ENCODE data around the gene KRT13. TPM values are rescaled to one million over a fixed set of nuclear protein-coding genes. Genes with fewer than 3 reads are reported as not detected.

Gene KRT13
- total RNA-seq, 8 experiments from 2014 or later = 0.32 to 1.9 (median 0.67) TPM; not detected in 4

DNA sequence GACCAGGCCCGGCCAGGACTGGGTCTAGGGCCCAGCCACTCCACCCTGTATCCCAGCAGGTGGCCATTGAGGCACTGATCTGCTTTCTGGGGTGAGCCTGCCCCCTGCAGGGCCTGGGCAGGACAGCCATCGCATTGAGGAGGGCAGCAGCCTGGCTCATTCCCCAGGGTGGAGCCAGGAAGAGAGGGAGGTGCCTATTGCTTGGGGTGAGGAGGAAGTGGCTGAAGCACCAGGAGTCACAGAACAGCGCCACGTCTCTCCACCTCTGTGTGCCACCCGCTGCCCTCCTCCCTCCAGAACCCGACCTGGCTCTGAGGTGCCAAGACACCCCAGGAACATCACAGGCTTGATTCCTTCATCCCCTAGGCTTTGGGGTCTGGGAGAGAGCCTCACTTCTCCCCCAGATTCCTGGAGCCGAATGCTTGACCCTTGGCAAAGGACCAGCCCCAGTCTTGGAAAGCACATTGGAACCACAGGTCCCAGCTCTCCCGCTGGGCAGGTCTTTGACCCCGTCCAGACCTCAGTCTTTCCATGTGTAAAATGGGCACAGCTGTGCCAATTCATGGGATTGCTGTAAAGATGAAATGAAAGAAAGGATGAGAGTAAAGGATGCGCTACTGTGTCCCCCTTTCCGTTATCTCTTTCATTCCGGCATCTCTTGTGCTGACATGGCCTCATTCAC lies 8.5 kb downstream of the KRT13 start:
- 0 to 100% (median 85%) methylated on average over 1 to 6 of the region's 12 CpGs; no CpG with 5 or more reads in 4 of the 10 experiments for WGBS, 10 experiments

DNA sequence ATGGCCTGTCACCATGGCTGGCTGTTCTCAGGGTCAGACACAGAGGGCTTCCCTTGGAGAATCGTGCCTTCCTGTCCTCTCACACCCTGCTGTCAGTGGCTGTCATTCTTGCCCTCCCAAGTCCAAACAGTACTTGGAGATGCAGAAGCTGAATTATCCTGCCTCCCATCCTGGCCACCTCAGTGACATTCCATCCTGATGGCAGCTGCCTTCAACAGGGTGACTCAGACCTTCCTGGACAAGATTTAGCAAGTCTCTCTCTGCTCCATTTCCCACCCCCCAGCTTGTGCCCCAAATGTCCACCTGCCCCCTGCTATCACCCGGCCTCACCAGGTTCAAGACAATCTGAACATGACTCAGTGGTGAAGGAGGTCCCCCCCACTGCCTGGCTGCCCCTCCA lies 10.9 kb downstream of the KRT13 start:
- 0 to 40% (median 0%) methylated on average over 1 of the region's 2 CpGs; no CpG with 5 or more reads in 6 of the 10 experiments for WGBS, 10 experiments
- no peak overlapping the region for H3K4me3 ChIP-seq
- peaks cover 3 to 15% of the 10 kb centered on the region in 2 donors for H3K4me1 ChIP-seq (replicated peaks in 1 of 2)
- no peak overlapping the region for H3K27ac ChIP-seq
- no peak for ATAC-seq (replicated peaks in 6 of 8)
- in situ Hi-C loops (cut with MboI; ENCODE audit: low pct_unique_long_range_greater_than_20kb in 2 of 9, low sequenced_read_pairs in 9 of 9, unreplicated experiment in 9 of 9) = loop anchor here in 2 of 9 experiments (25.0 kb wide), 1 partner anchor 582 kb away; no protein-coding TSS in a partner anchor

More for the DNA sequence above, 8.5 kb downstream of the KRT13 start:
- in situ Hi-C loops (cut with MboI; ENCODE audit: low pct_unique_long_range_greater_than_20kb in 2 of 9, low sequenced_read_pairs in 9 of 9, unreplicated experiment in 9 of 9) = loop anchor here in 2 of 9 experiments (25.0 kb wide), 1 partner anchor 585 kb away; no protein-coding TSS in a partner anchor
- no peak overlapping the region for H3K4me3 ChIP-seq
- H3K27ac ChIP-seq = no peak overlapping the region
- H3K4me1 ChIP-seq (replicated peaks in 1 of 2) = peaks cover 2 to 15% of the 10 kb centered on the region in 2 donors
- peak; percentile 19 to 100 (median 77) for ATAC-seq (replicated peaks in 6 of 8)

DNA sequence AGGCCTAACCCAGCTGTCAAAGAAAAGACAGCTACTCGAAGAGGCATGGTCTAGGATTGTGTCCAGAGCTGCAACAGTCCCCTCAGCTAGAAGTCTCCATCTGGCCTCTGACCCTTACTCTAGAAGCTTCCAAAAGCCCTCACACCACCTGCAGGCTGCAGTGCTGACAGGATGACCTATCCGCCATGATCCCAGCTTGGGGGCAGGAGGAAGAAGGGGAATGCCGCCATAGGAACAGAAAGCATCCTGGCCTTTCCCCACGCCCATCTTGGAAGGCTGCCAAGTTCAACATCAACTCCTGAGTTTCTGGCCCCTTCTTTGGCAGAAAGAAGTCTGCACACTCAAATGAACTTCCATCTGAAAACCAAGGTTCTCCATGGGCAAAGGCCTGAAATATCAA lies 12.6 kb downstream of the KRT13 start:
- Histone ChIP-seq H3K4me3 (no peak overlapping the region), H3K4me1 (replicated peaks in 1 of 2) (peaks cover 3 to 15% of the 10 kb centered on the region in 2 donors), H3K27ac (no peak overlapping the region)
- peak in 2 of 8 experiments; percentile 19 to 48 for ATAC-seq (replicated peaks in 6 of 8)
- in situ Hi-C loops (cut with MboI; ENCODE audit: low pct_unique_long_range_greater_than_20kb in 2 of 9, low sequenced_read_pairs in 9 of 9, unreplicated experiment in 9 of 9) = loop anchor here in 2 of 9 experiments (25.0 kb wide), 1 partner anchor 580 kb away; no protein-coding TSS in a partner anchor
- WGBS, 10 experiments = 0 to 80% (median 51%) methylated on average over 1 to 4 of the region's 4 CpGs; no CpG with 5 or more reads in 4 of the 10 experiments

DNA sequence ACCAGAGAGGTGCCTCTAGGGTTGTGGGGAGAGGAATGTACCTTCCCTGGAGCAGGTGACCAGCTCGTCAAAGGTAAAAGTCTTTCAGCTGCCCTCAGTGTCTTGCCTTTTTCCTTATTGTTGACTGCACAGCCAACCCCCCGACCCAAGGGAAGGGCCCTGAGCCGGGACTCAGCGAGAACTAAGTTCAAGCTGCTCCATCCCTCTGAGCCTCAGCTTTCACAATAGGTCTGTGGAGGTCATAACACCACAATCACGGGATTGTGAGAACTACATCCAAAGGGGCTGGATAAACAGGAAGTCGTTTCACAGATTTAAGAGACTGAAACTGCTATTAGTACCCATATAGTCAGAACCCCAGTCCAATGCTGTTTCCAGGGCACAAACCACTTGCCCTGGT lies 13.1 kb downstream of the KRT13 start:
- no peak for ATAC-seq (replicated peaks in 6 of 8)
- WGBS, 10 experiments = 7 to 90% (median 67%) methylated on average over 2 to 6 of the region's 6 CpGs; no CpG with 5 or more reads in 2 of the 10 experiments
- Histone ChIP-seq H3K27ac (no peak overlapping the region), H3K4me3 (no peak overlapping the region), H3K4me1 (replicated peaks in 1 of 2) (peaks cover 3 to 15% of the 10 kb centered on the region in 2 donors)
- in situ Hi-C loops (cut with MboI; ENCODE audit: low pct_unique_long_range_greater_than_20kb in 2 of 9, low sequenced_read_pairs in 9 of 9, unreplicated experiment in 9 of 9) = loop anchor here in 2 of 9 experiments (25.0 kb wide), 1 partner anchor 580 kb away; no protein-coding TSS in a partner anchor

DNA sequence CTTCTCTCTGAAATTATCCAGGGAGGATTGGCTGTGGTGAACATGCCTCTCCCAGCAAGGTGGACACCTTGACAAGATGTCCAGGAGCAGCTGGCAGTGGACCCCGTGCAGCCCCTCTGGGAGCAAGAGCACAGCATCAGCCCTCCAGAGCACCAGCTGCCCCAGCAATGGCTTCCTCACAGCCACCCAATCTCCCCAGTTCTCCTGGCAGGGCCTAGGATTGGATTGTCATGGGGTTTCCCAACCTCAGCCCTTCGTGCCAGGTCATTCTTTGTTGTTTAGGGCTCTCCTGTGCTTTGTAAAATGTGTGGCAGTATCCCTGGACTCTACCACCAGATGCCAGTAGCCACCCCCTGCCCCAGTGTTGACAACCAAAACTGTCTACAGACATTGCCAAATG lies 13.9 kb downstream of the KRT13 start:
- in situ Hi-C loops (cut with MboI; ENCODE audit: low pct_unique_long_range_greater_than_20kb in 2 of 9, low sequenced_read_pairs in 9 of 9, unreplicated experiment in 9 of 9) = loop anchor here in 2 of 9 experiments (25.0 kb wide), 1 partner anchor 579 kb away; no protein-coding TSS in a partner anchor
- Histone ChIP-seq H3K4me1 (replicated peaks in 1 of 2) (peaks cover 3 to 15% of the 10 kb centered on the region in 2 donors), H3K27ac (no peak overlapping the region), H3K4me3 (no peak overlapping the region)
- ATAC-seq (replicated peaks in 6 of 8) = no peak
- 20 to 100% (median 72%) methylated on average over 1 to 2 of the region's 2 CpGs; no CpG with 5 or more reads in 6 of the 10 experiments for WGBS, 10 experiments

DNA sequence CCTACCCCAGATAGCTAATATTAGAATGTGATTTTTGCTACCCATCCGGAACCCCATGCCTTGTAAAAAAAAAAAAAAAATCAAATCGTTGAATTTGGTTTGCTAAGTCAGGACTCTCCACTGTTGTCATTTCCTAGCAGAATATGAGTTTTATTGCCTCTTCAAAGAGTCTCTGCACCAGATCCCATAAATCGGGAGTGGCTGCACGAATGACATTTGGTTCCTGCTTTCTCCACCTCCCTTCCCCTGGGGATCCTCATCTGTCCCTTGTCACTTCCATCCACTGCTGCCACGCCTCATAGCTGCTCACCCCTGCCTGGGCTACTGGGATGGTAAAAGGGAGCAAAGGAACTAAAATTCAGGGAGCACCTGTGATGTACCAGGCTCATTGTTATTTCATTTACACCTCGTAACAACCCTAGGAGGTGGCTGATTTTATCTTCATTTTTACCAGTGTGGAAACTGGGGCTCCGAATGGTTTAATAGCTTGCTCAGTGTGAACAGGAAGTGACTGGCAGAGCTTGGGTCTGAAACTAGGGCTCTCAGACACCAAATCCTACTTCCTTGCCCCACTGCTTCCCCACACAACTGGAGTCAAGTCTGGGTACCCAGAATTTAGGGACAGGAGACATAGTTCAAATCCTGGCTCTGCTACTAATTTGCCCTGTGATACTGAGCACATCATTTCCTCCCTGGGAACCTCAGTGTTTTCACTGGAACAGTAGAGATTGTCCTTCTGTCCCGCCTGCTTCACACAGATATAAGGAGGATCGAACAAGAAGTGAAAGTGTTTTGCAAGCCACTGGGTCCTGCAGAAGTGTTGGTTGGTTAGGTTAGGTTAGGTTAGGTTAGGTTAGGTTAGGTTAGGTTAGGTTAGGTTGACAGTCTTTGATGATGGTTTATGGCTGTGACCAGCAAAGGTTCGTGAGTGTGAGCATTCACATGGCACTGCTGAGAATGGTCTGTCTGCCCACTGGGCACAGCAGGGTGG lies 15.1 kb downstream of the KRT13 start:
- Histone ChIP-seq H3K4me1 (replicated peaks in 1 of 2) (peaks cover 3 to 15% of the 10 kb centered on the region in 2 donors), H3K4me3 (no peak overlapping the region), H3K27ac (no peak overlapping the region)
- in situ Hi-C loops (cut with MboI; ENCODE audit: low pct_unique_long_range_greater_than_20kb in 2 of 9, low sequenced_read_pairs in 9 of 9, unreplicated experiment in 9 of 9) = loop anchor here in 2 of 9 experiments (25.0 kb wide), 1 partner anchor 578 kb away; no protein-coding TSS in a partner anchor
- 16 to 75% (median 66%) methylated on average over 1 to 6 of the region's 10 CpGs; no CpG with 5 or more reads in 2 of the 10 experiments for WGBS, 10 experiments
- peak in 5 of 8 experiments; percentile 46 to 87 (median 70) for ATAC-seq (replicated peaks in 6 of 8)

DNA sequence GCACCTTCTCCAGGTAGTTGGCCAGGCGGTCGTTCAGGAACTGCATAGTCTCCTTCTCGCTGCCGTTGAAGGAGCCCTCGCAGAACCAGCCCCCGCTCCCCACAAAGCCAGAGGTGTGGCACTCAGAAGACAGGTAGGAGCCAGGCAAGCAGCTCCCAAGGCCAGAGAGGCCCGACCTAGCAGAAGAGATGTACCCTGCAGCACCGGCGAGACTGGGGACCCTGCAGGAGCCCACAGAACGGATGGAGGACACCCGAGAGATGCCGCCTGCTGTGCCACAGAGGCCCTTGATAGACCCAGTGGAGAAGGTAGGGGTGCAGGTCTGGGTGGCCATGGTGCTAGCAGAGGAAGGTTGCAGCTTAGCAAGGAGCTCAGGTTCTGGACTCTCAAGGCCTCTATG lies 15.9 kb downstream of the KRT13 start, which contains the start of gene KRT36:
KRT36 (minus strand) TSS at position 380 of the 400 bp plus-strand sequence; CDS start at position 334, 46 bp downstream.
- Histone ChIP-seq H3K27ac (no peak within 1 kb of the TSS), H3K4me1 (replicated peaks in 1 of 2) (peaks cover 3 to 15% of the 10 kb centered on the region in 2 donors), H3K4me3 (no peak within 1 kb of the TSS)
- ATAC-seq (replicated peaks in 6 of 8) = no peak
- in situ Hi-C loops (cut with MboI; ENCODE audit: low pct_unique_long_range_greater_than_20kb in 2 of 9, low sequenced_read_pairs in 9 of 9, unreplicated experiment in 9 of 9) = loop anchor here in 2 of 9 experiments (25.0 kb wide), 1 partner anchor 577 kb away; no protein-coding TSS in a partner anchor
- 90 to 100% (median 96%) methylated on average over 1 to 5 of the region's 12 CpGs; no CpG with 5 or more reads in 7 of the 10 experiments for whole genome bisulfite sequencing, 10 experiments

DNA sequence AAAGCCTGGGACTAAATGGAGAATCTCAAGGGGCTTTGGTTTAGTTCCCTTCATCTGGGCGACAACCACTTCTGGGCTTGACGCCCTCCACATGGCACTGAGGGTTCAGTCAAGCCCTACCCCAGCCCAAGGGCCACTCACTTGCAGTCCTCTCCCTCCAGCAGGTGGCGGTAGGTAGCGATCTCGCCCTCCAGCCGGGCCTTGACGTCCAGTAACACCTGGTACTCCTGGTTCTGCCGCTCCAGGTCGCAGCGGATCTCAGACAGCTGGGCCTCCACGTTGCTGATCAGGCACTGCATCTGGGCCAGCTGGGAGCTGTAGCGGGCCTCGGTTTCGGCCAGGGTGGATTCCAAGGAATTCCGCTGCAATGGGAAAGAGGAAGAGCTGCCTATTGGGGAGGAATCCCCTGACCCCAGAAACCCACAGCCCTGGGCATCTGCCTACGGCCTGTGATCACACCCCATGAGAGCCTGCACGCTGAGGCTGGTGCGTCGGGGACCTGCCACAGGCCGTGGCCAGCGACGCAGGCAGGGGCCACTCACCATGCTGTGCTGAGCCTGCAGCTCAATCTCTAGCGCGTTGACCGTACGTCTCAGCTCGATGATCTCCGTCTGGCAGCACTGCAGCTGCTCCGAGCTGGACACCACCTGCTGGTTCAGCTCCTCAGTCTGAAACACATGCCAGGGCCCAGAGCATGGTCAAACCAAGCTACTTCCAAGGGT lies 18.4 kb downstream of the KRT13 start:
- Histone ChIP-seq H3K4me1 (replicated peaks in 1 of 2) (peaks cover 3% of the 10 kb centered on the region in 2 donors), H3K4me3 (no peak overlapping the region), H3K27ac (no peak overlapping the region)
- in situ Hi-C loops (cut with MboI; ENCODE audit: low pct_unique_long_range_greater_than_20kb in 2 of 9, low sequenced_read_pairs in 9 of 9, unreplicated experiment in 9 of 9) = loop anchor here in 2 of 9 experiments (25.0 kb wide), 1 partner anchor 575 kb away; no protein-coding TSS in a partner anchor
- ATAC-seq (replicated peaks in 6 of 8) = peak in 1 of 8 experiments; percentile 46
- 80 to 97% (median 81%) methylated on average over 3 to 15 of the region's 29 CpGs; no CpG with 5 or more reads in 7 of the 10 experiments for WGBS, 10 experiments

DNA sequence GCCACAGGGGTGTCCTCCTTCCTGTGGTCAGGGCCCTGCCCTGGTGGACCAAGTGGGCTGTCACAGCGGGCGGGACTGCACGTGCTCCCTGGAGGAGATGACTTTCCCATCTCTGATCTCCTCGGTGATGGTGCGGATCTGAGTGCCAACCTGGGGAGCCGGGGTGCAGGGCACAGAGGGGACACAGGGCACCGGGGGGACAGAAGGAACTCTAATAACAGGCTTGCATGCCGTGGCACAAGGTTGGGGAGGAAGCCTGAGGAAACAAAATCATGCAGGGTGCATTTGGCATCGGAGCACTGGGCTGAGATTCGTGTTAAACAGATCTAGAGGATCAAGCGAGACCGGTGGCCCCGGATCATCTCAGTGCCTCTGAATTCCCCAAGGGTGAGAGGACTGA lies 19.1 kb downstream of the KRT13 start:
- Histone ChIP-seq H3K4me3 (no peak overlapping the region), H3K27ac (no peak overlapping the region), H3K4me1 (replicated peaks in 1 of 2) (peaks cover 3% of the 10 kb centered on the region in 2 donors)
- in situ Hi-C loops (cut with MboI; ENCODE audit: low pct_unique_long_range_greater_than_20kb in 2 of 9, low sequenced_read_pairs in 9 of 9, unreplicated experiment in 9 of 9) = loop anchor here in 2 of 9 experiments (25.0 kb wide), 1 partner anchor 574 kb away; no protein-coding TSS in a partner anchor
- ATAC-seq (replicated peaks in 6 of 8) = no peak
- 80 to 100% (median 90%) methylated on average over 1 to 4 of the region's 13 CpGs; no CpG with 5 or more reads in 7 of the 10 experiments for WGBS, 10 experiments

DNA sequence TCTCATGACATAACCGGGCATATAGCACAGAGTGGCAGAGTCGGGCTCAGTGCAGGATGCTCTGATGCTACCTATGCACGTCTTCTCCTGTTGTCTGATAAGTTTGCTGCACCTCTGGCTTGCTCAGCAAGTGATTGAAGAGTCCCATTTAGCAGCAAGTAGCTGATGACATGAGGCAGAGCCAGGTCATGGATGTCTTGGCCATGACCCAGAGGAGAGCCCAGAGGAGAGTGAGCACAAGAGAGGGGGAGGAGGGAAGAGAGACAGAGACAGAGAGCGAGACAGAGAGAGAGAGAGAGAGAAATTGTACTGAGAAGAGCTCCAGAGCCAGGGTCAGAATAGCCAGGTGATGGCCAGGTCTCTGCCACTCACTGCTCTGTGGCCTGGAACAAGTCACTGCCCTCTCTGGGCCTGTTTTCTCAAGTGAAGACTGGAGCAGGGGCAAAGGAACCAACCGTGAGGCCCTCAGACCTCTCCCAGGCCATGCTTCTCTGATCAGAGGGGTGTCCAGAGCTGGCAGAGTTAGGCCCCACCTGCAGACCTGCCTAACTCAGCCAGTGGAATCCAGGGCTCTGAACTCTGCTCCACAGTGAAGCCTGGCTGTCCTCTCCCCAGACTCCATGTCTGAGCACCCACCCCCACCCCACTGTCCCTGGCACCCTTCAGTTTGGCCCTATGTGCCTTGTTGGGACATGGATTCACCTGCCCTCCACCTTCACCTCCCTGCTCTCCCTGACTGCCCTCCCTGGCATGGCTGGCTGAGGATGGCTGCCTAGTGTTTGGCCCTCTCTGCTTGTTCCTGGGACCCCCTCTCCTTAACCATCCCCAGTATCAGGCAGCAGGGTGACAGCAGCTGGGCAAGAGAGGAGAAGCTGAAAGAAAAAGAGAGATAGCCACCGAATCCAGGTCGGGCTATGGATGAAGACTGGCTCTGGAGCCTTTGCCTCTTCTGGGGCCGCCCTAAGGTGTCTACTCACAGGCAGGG lies 20.2 kb downstream of the KRT13 start:
- ATAC-seq (replicated peaks in 6 of 8) = no peak
- 0 to 80% (median 80%) methylated on average over 1 to 4 of the region's 8 CpGs; no CpG with 5 or more reads in 2 of the 10 experiments for WGBS, 10 experiments
- Histone ChIP-seq H3K27ac (no peak overlapping the region), H3K4me1 (replicated peaks in 1 of 2) (peaks cover 2 to 3% of the 10 kb centered on the region in 2 donors), H3K4me3 (no peak overlapping the region)
- in situ Hi-C loops (cut with MboI; ENCODE audit: low pct_unique_long_range_greater_than_20kb in 2 of 9, low sequenced_read_pairs in 9 of 9, unreplicated experiment in 9 of 9) = loop anchor here in 2 of 9 experiments (25.0 kb wide), 1 partner anchor 573 kb away; no protein-coding TSS in a partner anchor
